Hematopoietic multipotent progenitor cell treated with erythropoietin and hydrocortisone succinate and interleukin-3 and kit ligand, for 15 days (in vitro differentiated cells): ENCODE results near the gene BOC.

Source experiments
- DNase-seq: peaks from one replicate; pipeline ENCODE4 v3.0.0-alpha.2; 2015; ENCODE audit warnings: low spot score

BOC gene

GRCh38 chr3:113269661-113270060 lies 58.3 kb downstream of the BOC start:
- DNase-seq: no peak

- DNase-seq: no peak
These were observed 58.7 kb downstream of the BOC start for GRCh38 chr3:113270068-113270467.

- DNase-seq: no peak
These were observed 59.4 kb downstream of the BOC start for GRCh38 chr3:113270786-113271185.

- DNase-seq: peak; percentile 9
These were observed 59.8 kb downstream of the BOC start for GRCh38 chr3:113271189-113271588.

- no peak for DNase-seq
These were observed 60.4 kb downstream of the BOC start for GRCh38 chr3:113271594-113272384.

- no peak for DNase-seq
These were observed 61.0 kb downstream of the BOC start for GRCh38 chr3:113272385-113272779.

- no peak for DNase-seq
These were observed 61.7 kb downstream of the BOC start for GRCh38 chr3:113273011-113273410.

GRCh38 chr3:113273604-113274378 lies 62.4 kb downstream of the BOC start:
- no peak for DNase-seq

GRCh38 chr3:113274425-113275257 lies 63.3 kb downstream of the BOC start:
- DNase-seq: no peak

- DNase-seq: no peak
These were observed 63.9 kb downstream of the BOC start for GRCh38 chr3:113275258-113275556.

GRCh38 chr3:113275583-113275928 lies 64.2 kb downstream of the BOC start:
- no peak for DNase-seq

- peak; percentile 10 for DNase-seq
These were observed 64.8 kb downstream of the BOC start for GRCh38 chr3:113275929-113276750.

- no peak for DNase-seq
These were observed 65.4 kb downstream of the BOC start for GRCh38 chr3:113276751-113277080.

- DNase-seq: no peak
These were observed 66.1 kb downstream of the BOC start for GRCh38 chr3:113277414-113277813.

GRCh38 chr3:113277941-113278598 lies 66.7 kb downstream of the BOC start:
- DNase-seq: no peak

GRCh38 chr3:113278599-113278955 lies 67.2 kb downstream of the BOC start:
- no peak for DNase-seq

- DNase-seq: no peak
These were observed 68.3 kb downstream of the BOC start for GRCh38 chr3:113279686-113280085.

- no peak for DNase-seq
These were observed 71.9 kb downstream of the BOC start for GRCh38 chr3:113283306-113283705.

GRCh38 chr3:113284453-113285050 lies 73.2 kb downstream of the BOC start:
- DNase-seq: no peak

- DNase-seq: no peak
These were observed 73.9 kb downstream of the BOC start for GRCh38 chr3:113285226-113285625.

- DNase-seq: no peak
These were observed 74.4 kb downstream of the BOC start for GRCh38 chr3:113285741-113286140.
